Coronary artery (tissue), 2 donors: ENCODE measurements around the gene SET.

Experiments
- DNase-seq: peaks from one replicate; pipeline ENCODE4 v3.0.0-alpha.2; 2017; ENCODE audit warnings: low spot score
- H3K27ac ChIP-seq, 2 donors: fragments of 200-600 bp; sonication (generic); one replicate each; pipeline ENCODE4 v1.5.1; 2016 to 2019
- H3K4me3 ChIP-seq: fragments of 200-600 bp; sonication (generic); 2 replicates; pipeline ENCODE4 v1.5.1; 2016; ENCODE audit warnings: mild to moderate bottlenecking, moderate library complexity
- CTCF ChIP-seq: fragments of 200-600 bp; sonication (generic); IDR thresholded peaks from one replicate; pipeline ENCODE4 v1.5.1; 2019; ENCODE audit warnings: antibody characterized with exemption

Gene SET

GRCh38 chr9:128677794-128678193, 11.2 kb upstream of the SET start:
- TF ChIP-seq CTCF: no peak
- DNase-seq: no peak
- Histone ChIP-seq H3K27ac (no peak overlapping the region), H3K4me3 (no peak overlapping the region)

- DNase-seq: no peak
- H3K27ac ChIP-seq: peak overlapping the region in 1 of 2 donors; percentile 79
- TF ChIP-seq CTCF: no peak
These were observed 5.5 kb upstream of the SET start for GRCh38 chr9:128683340-128684064.

GRCh38 chr9:128684065-128684324, 5.0 kb upstream of the SET start:
- H3K4me3 ChIP-seq: peak overlapping the region; percentile 70
- no peak for TF ChIP-seq CTCF
- DNase-seq: no peak
- H3K27ac ChIP-seq: peak overlapping the region in 1 of 2 donors; percentile 79

More at GRCh38 chr9:128683340-128684064, 5.5 kb upstream of the SET start:
- peak overlapping the region; percentile 70 for H3K4me3 ChIP-seq

GRCh38 chr9:128684325-128685199, 4.5 kb upstream of the SET start:
- Histone ChIP-seq H3K4me3 (peak overlapping the region; percentile 70), H3K27ac (peak overlapping the region in 1 of 2 donors; percentile 79)
- no peak for TF ChIP-seq CTCF
- no peak for DNase-seq

- Histone ChIP-seq H3K27ac (peak overlapping the region in 1 of 2 donors; percentile 17), H3K4me3 (no peak overlapping the region)
- no peak for DNase-seq
- TF ChIP-seq CTCF: no peak
These were observed 3.2 kb upstream of the SET start for GRCh38 chr9:128685636-128686489.

- no peak for TF ChIP-seq CTCF
- DNase-seq: no peak
- no peak overlapping the region for H3K4me3 ChIP-seq
- H3K27ac ChIP-seq: no peak overlapping the region
These were observed 1.6 kb upstream of the SET start for GRCh38 chr9:128687453-128687852.
